Stimulated activated CD4-positive, alpha-beta T cell treated with anti-CD3 and anti-CD28 coated beads, Interleukin-2, amount 100 ng/mL, for 24 hours (primary cell): ENCODE results near the gene TECPR2.
"Not testable (repeated sequence)": the region's sequence is repeated elsewhere in the genome, so short reads cannot be mapped to it uniquely, and the experiment has no call there.

Experiments used
- DNase-seq, 2 donors: peaks; one replicate each; pipeline ENCODE4 v3.0.0-alpha.2; 2020

TECPR2 gene

DNA sequence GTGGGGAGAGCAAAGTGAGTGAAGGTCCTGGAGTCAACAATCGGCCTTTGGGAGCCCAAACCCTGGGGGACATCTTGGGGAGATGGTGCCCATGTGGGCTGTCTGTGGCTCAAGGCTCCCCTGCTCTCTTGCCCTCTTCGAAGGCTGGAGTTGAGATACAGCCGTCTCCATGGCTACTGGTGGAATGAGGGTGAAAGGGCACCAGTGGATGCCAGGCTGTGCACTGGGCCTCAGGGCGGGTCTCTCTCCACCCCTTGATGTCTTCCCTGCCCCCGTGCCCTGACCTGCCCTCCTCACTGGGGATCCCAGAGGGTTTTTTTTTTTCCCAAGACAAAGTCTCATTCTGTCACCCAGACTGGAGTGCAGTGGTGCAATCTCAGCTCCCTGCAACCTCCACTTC is 148.8 kb downstream of the TECPR2 start:
- no peak for DNase-seq

DNA sequence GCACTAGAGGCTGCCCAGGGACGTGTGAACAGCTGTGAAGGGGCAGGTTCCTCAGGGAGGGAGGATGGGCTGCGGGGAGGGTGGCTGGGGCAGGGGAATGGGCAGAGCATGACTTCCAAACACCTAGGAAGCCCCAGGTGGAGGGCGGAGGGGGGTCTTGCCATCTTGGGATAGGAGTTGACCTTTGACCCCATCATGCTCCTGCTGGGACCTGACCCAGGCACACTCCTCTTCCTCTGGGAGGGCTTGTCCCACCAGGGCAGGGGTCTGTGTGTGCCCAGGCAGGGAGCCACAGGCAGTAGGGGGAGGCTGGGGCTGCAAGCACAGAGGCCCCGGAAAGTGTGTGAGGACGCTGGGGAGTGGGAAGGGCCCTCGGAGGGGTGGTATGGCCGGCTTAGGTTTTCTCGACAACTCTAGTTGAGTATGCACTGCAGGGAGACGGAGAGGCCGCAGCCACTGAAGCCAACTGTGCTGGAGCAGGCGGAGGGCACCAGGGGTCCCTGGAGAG is 150.1 kb downstream of the TECPR2 start:
- DNase-seq = no peak

DNA sequence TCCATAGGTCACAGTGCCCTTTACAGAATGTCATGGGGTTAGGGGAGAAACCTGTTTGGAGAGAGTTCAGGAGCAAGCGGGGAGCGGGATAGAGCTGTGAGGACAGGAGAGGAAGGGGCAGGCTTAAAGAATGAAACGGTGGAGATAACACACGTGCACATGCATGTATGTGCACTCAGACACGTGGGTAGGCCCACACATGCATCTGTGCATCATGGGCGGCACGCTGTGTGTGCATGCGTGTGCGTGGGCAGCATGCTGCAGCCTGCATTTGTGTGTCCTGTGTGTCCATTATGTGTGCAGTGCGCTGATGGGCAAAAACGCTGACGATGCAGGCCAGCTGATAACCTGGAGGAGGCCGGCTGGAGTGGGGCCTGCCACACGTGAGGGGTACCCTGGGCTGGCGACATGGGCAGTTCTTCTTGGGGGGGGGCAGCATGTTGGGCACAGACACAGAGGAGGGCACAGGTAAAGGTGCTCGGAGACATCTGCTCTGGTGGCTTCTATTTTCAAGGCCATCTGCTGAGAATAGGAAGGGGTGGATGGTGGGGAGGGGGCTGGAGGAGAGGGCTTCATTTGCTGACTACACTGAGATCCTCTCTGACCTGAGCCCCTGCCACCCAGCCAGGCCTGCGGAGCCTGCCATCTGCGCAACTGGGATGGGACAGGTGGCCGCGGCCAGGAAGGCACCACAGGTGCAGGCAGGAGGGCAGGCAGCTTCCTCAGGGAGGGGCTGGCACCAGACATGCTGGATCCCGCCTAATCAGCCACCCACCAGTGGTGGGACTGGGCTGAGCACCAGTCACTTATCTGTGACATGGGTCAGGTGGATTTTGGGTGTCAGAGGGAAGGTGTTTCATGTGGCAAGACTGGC is 151.4 kb downstream of the TECPR2 start:
- no peak for DNase-seq

DNA sequence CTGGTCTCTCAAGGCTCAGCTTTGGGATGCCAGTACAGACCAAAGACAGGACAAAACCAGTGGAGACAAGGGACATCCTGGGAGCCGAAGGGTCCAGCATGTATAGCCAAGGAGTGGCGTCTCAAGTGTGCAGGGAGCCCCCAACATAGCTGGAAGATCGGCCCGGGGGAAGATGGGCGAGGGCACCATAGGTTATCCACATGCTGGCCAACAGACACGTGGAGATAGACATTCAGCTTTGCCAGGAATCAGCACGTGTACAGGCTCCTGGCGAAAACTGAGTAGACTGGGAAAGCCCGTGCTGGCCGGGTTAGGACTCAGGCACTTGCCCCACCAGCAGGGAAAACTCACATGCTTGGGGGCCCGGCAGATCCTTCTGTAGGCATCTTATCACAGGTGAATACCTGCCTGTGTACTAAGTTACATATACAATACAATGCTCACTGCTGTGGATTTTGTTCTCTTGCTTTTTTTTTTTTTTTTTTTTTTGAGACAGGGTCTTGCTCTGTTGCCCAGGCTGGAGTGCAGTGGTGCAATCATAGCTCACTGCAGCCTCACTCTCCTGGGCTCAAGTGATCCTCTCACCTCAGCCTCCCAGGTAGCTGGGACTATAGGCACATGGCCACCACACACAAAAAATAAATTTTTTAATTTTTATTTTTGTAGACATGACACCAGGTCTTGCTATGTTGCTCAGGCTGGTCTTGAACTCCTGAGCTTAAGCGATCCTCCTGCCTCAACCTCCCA is 152.4 kb downstream of the TECPR2 start:
- DNase-seq = no peak

GRCh38 chr14:102516531-102517391 is 154.0 kb downstream of the TECPR2 start:
- peak; percentile 70 to 75 for DNase-seq

DNA sequence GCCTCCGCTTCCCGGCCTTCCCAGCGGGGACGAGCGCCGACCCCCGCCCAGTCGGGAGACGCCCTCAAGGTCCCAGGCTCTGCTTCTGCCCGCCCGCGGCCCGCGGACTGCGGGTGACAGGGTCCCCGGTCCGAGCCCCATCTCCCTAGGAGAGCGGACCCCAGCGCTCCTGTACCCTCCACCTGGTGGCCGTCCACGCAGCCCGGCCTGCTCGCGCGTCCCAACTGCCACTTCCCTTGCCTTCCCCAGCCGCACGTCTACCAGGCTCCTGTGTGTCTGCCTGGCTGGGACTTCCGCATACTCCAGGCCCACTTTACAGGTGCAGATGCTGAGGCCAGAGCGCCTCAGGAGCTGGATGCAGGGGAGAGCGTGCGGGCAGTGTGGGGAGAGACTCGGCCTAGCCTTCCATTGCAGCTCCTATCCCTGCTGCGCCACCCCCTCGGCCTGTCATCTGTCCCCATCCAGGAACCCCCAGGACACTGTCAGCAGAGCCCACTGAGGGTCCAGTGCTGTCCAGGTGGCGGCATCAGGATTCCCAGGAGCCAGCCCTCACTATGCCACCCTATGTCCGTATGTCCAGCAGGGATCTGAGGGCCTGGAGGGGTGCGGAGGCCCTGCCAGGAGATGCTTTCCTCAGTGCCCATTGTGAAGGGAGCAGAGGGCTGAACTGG is 154.8 kb downstream of the TECPR2 start:
- no peak for DNase-seq

- no peak for DNase-seq
Measured at GRCh38 chr14:102518063-102518648, 155.4 kb downstream of the TECPR2 start.

DNA sequence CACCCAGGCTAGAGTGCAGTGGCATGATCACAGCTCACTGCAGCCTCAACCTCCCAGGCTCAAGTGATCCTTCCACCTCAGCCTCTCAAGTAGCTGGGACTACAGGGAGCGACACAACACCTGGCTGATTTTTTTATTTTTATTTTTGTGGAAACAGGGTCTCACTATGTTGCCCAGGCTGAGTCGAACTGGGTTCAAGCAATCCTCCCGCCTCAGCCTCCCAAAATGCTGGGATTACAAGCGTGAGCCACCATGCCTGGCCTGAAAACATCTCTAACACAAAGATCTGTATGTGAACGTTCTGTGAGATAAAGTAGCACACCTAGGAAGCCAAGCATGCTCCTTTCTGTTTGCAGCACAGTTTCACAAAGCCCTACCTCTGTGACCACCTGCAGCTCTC is 157.0 kb downstream of the TECPR2 start:
- not testable (repeated sequence) for DNase-seq

- no peak for DNase-seq
Measured at GRCh38 chr14:102523200-102523568, 160.4 kb downstream of the TECPR2 start.

GRCh38 chr14:102523569-102524450 is 161.1 kb downstream of the TECPR2 start:
- DNase-seq = no peak

- peak; percentile 96 to 99 for DNase-seq
Measured at GRCh38 chr14:102524451-102525218, 161.9 kb downstream of the TECPR2 start.

DNA sequence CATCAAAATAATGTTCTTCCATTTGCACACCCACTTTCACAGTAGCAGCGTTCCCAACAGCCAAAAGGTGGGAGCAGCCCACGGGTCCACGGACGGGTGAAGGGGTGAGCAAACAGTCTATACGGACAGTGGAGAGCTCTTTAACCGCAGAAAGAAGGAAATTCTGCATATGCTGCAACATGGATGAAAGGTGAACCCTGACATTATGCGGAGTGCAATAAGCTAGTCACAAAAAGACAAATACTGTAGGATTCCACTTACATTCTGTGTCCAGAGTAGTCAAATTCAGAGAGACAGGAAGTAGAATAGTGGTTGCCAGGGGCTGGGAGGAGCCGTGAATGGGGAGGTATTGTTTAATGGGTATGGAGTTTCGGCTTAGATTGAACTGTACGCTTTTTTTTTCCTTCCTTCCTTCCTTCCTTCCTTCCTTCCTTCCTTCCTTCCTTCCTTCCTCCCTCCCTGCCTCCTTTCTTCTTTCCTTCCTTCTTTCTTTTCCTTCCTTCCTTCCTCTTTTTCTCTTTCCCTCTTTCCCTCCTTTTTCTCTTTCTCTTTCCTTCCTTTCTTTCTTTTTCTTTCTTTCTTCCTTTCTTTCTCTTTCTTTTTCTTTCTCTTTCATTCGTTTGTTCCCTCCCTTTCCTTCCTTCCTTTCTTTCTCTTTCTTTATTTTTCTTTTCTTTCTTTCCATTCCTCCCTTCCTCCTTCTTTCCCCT is 162.6 kb downstream of the TECPR2 start:
- DNase-seq = no peak

GRCh38 chr14:102525929-102526497 is 163.3 kb downstream of the TECPR2 start:
- DNase-seq = no peak

DNA sequence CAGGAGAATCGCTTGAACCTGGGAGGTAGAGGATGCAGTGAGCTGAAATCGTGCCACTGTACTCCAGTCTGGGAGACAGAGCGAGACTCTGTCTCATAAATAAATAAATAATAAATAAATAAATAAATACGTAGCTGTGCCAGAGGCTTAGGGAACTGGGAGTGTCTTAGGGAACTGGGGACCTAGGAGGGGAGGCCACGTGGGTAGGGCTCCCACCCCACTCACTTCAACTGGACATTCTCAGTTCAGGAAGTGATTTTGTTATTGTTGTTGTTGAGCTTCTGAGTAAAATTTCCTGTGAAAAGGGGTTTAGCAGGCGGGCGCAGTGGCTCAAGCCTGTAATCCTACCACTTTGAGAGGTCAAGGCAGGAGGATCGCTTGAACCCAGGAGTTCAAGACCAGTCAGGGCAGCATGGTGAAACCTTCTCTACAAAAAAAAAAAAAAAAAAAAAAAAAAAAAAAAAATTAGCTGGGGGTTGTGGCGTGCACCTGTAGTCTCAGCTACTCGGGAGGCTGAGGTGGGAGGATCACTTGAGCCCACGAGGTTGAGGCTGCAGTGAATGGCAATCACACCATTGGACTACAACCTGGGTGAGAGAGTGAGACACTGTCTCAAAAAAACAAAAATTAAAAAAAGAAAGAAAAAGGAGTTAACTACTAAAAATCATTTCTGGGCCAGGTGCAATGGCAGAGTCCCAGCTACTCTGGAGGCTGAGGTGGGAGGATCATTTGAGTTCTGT is 165.9 kb downstream of the TECPR2 start:
- DNase-seq = no peak

DNA sequence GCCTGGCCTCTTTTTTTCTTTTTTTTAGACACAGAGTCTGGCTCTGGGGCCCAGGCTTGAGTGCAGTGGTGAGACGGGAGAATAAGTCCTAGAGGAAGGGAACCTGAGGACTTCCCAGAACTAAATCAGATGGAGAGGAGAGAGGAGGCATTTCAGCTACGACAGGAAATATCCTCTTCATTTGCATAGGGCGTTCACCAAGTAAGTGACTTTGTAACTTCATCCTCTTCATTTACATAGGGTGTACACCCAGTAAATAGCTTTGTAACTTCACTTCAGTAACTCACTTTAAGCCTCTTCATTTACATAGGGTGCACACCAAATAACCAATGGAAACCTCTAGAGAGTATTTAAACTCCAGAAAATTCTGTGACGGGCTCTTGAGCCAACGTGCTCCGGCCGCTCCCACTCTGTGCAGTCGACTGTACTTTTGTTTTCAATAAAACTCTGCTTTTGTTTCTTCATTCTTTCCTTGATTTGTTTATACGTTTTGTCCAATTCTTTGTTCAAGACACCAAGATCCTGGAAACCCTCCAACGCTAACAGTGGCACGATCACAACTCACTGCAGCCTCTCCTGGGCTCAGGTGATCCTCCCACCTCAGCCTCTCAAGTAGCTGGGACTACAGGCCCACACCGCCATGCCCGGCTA is 168.2 kb downstream of the TECPR2 start:
- no peak for DNase-seq

DNA sequence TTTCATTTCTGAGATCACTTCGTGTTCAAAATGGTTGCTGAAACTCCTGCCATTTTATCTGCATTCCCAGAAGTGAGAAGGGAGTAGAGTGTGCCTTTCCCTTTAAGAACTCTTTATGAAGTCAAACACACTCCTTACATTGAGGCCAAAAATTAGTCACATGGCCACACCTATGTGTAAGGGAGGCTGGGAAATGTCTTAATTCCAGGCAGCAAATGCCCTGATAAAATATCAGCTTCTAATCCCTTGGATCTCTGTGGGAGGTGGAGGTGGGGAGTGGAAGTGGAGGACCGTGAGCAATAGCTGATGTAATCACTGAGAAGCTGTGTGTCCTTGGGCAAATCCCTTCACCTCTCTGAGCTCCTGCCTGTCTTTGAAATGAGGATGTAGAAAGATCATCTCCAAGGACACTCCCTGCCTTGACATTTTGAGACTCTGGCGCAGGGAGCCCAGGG is 169.5 kb downstream of the TECPR2 start:
- no peak for DNase-seq

- DNase-seq = no peak
Measured at GRCh38 chr14:102537981-102538601, 175.3 kb downstream of the TECPR2 start.
